ENCODE measurements around the gene STK11IP. TPM values are rescaled to one million over a fixed set of nuclear protein-coding genes. Genes with fewer than 3 reads are reported as not detected.
A peak's percentile ranks its signal among the peaks of the same experiment; 100 is the strongest.

STK11IP gene
- total and polyA plus RNA-seq, 2 of the 13 experiments (the other 11 are each of a cell fraction or from before 2014, with no cell fraction given) = 12.8 to 24.0 TPM

DNA sequence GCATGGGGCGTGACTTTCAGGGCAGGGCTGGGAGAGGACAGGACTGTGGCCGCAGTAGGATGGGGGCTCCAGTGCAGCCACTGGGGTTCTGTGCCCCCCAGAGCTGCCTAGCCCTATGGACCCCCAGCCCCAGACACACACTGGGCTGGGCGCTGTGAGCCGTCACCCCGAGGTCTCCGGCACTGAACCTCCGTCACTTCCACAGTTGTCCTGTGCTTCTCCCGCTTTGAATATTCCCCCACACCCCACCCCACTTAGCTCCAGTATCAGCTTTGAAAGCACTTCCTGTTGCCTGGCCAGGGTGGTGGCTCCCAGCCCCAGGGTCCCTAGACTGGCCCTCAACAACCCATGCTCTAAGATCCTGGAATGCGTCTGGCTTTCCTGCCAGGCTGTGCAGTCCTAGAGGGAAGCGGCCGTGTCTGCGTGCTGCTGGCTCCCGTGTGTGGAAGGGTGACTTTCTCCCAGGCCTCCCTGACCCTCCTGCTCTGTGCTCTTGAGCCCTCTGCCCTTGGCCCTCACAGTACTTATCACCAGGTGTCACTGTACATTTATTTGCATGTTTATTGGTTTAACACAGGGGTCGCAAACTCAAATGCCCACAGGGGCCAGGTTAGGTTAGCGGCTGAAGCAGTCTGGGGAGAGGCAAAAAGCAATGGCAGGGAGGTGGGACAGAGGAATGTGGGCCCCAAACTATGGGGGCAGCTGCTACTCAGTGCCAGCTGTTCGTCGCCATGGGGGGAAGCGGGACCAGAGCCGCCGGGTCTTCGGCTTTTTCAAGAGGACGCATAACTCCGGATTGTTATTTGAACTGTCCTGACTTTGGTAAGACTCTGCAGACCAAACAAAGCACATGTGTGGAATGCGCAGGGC, 36.2 kb upstream of the STK11IP start (continued):
- TF ChIP-seq HNF4G (IDR thresholded peaks at IDR 0.05; ENCODE audit: borderline replicate concordance, low read depth, low read length) (no peak), HNF4G (CRISPR knock-in tag; IDR thresholded peaks at IDR 0.05; ENCODE audit: borderline replicate concordance, low read depth) (no peak), ZNF652 (CRISPR knock-in tag; IDR thresholded peaks at IDR 0.05; ENCODE audit: borderline replicate concordance, low read depth) (no peak), MBD4 (IDR thresholded peaks at IDR 0.05; ENCODE audit: borderline replicate concordance, low read length) (no peak), ZNF550 (CRISPR knock-in tag; IDR thresholded peaks at IDR 0.05; ENCODE audit: borderline replicate concordance) (no peak), ZNF143 (CRISPR knock-in tag; IDR thresholded peaks at IDR 0.05) (no peak), ZNF3 (CRISPR knock-in tag; IDR thresholded peaks at IDR 0.05) (no peak), NFE2 (CRISPR knock-in tag; IDR thresholded peaks at IDR 0.05) (no peak), CCAR2 (optimal IDR thresholded peaks at IDR 0.05; ENCODE audit: low read depth, low read length) (no peak), ZBTB25 (CRISPR knock-in tag; IDR thresholded peaks at IDR 0.05) (no peak), ZNF614 (CRISPR knock-in tag; IDR thresholded peaks at IDR 0.05; ENCODE audit: borderline replicate concordance) (no peak), ZNF230 (CRISPR knock-in tag; IDR thresholded peaks at IDR 0.05) (no peak), ZBTB2 (CRISPR knock-in tag; IDR thresholded peaks at IDR 0.05; ENCODE audit: low read depth) (no peak), ZSCAN9 (CRISPR knock-in tag; IDR thresholded peaks at IDR 0.05; ENCODE audit: borderline replicate concordance) (no peak), NFYB (CRISPR knock-in tag; IDR thresholded peaks at IDR 0.05) (no peak), ZNF558 (CRISPR knock-in tag; IDR thresholded peaks at IDR 0.05; ENCODE audit: borderline replicate concordance) (no peak)
- TF ChIP-seq, protein P1, sequence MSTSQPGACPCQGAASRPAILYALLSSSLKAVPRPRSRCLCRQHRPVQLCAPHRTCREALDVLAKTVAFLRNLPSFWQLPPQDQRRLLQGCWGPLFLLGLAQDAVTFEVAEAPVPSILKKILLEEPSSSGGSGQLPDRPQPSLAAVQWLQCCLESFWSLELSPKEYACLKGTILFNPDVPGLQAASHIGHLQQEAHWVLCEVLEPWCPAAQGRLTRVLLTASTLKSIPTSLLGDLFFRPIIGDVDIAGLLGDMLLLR (CRISPR knock-in tag; IDR thresholded peaks at IDR 0.05) = no peak
- TF ChIP-seq, protein P2, sequence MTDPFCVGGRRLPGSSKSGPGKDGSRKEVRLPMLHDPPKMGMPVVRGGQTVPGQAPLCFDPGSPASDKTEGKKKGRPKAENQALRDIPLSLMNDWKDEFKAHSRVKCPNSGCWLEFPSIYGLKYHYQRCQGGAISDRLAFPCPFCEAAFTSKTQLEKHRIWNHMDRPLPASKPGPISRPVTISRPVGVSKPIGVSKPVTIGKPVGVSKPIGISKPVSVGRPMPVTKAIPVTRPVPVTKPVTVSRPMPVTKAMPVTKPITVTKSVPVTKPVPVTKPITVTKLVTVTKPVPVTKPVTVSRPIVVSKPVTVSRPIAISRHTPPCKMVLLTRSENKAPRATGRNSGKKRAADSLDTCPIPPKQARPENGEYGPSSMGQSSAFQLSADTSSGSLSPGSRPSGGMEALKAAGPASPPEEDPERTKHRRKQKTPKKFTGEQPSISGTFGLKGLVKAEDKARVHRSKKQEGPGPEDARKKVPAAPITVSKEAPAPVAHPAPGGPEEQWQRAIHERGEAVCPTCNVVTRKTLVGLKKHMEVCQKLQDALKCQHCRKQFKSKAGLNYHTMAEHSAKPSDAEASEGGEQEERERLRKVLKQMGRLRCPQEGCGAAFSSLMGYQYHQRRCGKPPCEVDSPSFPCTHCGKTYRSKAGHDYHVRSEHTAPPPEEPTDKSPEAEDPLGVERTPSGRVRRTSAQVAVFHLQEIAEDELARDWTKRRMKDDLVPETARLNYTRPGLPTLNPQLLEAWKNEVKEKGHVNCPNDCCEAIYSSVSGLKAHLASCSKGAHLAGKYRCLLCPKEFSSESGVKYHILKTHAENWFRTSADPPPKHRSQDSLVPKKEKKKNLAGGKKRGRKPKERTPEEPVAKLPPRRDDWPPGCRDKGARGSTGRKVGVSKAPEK (CRISPR knock-in tag; IDR thresholded peaks at IDR 0.05; ENCODE audit: borderline replicate concordance) = peak; percentile 42; the same call in 1 of the 2 replicates
- TF ChIP-seq, protein P3, sequence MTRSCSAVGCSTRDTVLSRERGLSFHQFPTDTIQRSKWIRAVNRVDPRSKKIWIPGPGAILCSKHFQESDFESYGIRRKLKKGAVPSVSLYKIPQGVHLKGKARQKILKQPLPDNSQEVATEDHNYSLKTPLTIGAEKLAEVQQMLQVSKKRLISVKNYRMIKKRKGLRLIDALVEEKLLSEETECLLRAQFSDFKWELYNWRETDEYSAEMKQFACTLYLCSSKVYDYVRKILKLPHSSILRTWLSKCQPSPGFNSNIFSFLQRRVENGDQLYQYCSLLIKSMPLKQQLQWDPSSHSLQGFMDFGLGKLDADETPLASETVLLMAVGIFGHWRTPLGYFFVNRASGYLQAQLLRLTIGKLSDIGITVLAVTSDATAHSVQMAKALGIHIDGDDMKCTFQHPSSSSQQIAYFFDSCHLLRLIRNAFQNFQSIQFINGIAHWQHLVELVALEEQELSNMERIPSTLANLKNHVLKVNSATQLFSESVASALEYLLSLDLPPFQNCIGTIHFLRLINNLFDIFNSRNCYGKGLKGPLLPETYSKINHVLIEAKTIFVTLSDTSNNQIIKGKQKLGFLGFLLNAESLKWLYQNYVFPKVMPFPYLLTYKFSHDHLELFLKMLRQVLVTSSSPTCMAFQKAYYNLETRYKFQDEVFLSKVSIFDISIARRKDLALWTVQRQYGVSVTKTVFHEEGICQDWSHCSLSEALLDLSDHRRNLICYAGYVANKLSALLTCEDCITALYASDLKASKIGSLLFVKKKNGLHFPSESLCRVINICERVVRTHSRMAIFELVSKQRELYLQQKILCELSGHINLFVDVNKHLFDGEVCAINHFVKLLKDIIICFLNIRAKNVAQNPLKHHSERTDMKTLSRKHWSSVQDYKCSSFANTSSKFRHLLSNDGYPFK (CRISPR knock-in tag; IDR thresholded peaks at IDR 0.05; ENCODE audit: borderline replicate concordance) = peak; percentile 18; the same call in 1 of the 2 replicates

Data from HepG2 (cell line).